ENCODE data around the gene SLC13A5.

Gene SLC13A5

DNA sequence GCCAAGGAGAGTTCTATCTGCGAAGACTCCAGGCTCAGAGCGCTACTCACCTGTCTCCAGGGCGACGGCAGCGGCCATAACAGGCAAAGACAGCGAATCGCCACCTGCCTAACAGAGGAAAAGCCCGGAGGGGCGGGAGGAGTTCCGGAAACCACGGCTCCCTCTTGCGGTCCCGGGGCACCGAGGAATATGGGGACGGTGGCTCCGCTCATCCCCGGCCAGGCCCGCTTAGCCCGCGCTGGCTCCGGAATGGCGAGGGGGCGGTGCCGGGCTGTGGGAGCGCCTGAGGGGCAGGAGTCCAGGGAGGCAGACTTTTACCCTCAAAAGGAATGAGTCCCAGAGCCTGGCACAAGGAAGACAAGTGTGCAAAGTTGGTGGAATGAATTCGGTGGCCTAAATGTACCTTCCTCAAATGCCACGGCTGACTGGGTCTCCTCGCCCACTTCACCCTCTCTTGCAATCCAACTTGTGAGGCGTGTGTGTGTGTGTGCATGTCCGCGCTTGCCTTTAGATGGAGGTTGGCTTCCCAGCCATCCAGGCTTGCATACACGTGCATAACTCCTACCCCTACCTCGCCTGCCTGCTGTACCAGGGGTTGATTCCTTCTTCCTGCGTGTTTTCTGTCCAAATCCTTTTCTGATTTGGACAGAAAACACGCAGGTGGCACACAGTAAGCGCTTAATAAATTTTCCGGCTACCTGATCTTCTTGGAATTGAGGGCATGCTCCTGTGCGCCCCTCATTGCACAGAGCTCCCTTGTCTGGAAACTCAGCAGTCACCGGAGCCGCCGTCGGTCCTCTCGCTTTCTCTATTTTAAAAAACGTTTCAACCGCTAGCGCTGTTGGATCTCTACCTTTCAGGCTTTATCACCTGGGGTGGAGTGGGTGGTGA, 58.1 kb downstream of the SLC13A5 start:
- no peak overlapping the region for H3K4me3 ChIP-seq (ENCODE audit: control insufficient read depth, low read depth, low read length)
- no peak for DNase-seq (ENCODE audit: low read depth)
- TF ChIP-seq, protein P1, sequence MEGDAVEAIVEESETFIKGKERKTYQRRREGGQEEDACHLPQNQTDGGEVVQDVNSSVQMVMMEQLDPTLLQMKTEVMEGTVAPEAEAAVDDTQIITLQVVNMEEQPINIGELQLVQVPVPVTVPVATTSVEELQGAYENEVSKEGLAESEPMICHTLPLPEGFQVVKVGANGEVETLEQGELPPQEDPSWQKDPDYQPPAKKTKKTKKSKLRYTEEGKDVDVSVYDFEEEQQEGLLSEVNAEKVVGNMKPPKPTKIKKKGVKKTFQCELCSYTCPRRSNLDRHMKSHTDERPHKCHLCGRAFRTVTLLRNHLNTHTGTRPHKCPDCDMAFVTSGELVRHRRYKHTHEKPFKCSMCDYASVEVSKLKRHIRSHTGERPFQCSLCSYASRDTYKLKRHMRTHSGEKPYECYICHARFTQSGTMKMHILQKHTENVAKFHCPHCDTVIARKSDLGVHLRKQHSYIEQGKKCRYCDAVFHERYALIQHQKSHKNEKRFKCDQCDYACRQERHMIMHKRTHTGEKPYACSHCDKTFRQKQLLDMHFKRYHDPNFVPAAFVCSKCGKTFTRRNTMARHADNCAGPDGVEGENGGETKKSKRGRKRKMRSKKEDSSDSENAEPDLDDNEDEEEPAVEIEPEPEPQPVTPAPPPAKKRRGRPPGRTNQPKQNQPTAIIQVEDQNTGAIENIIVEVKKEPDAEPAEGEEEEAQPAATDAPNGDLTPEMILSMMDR (IDR thresholded peaks at IDR 0.05; ENCODE audit: control insufficient read depth, insufficient read depth, low read depth, low read length, missing control alignments): no peak

DNA sequence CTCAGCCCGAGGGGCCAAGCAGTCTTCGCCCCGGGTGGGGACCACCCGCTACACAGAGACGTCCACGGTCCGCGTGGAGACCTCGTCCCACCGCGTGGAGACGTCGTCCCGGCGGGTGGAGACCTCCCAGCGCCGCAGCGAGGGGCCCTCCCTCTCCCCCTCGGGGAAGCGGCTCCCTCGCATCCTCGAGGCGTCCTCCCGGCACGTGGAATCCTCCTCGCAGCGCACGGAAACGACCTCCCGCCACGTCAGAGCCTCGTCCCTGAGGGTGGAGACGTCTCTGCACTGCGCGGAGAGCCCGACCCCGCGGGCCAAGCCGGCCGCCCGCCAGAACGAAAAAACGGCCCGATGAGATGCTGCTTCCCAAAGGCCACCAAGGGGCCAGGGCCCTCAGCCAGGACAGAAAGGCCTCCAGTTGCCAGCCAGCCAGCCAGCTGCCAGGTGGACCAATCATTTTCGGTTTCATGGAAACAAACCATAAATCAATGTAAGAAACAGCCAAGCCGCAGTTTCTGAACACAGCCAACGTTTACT, 61.2 kb downstream of the SLC13A5 start:
- H3K4me3 ChIP-seq (ENCODE audit: control insufficient read depth, low read depth, low read length): peak overlapping the region; percentile 89
- DNase-seq (ENCODE audit: low read depth): no peak
- TF ChIP-seq, protein P1 (IDR thresholded peaks at IDR 0.05; ENCODE audit: control insufficient read depth, insufficient read depth, low read depth, low read length, missing control alignments): no peak

DNA sequence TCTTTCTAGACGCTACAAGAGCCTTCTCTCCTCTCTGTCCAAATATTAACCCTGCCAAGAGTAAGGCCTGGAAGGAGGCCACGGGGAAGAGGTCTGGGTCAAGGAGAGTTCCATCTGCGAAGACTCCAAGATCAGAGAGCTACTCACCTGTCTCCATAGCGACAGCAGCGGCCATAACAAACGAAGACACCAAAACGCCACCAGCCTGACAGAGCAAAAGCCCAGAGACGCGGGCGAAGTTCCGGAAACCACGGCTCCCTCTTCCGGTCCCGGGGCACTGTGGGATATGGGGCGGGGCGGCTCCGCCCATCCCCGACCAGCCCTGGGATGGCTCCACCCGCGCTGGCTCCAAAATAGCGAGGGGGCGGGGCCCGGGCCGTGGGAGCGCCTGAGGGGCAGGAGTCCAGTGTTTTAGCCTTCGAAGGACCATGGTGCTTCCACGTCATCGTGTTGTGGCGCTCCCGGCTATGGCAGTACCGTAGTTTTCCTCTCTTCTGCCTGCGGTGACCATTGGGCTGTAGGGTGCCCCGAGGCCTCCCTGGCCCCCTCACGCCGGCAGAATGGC, 61.7 kb downstream of the SLC13A5 start, which contains the start of the genes C17orf100 and MED31:
Gene C17orf100, plus strand, starts transcription at position 409 of the 565 bp plus-strand sequence. Its CDS starts 152 bp downstream, at position 561.
Gene MED31, minus strand, starts transcription at position 252 of the 565 bp plus-strand sequence. Its CDS starts 77 bp downstream, at position 175.
- TF ChIP-seq, protein P1 (IDR thresholded peaks at IDR 0.05; ENCODE audit: control insufficient read depth, insufficient read depth, low read depth, low read length, missing control alignments): no peak
- peak; percentile 39 for DNase-seq (ENCODE audit: low read depth)
- peak within 1 kb of the TSS; percentile 89 for H3K4me3 ChIP-seq (ENCODE audit: control insufficient read depth, low read depth, low read length)

DNA sequence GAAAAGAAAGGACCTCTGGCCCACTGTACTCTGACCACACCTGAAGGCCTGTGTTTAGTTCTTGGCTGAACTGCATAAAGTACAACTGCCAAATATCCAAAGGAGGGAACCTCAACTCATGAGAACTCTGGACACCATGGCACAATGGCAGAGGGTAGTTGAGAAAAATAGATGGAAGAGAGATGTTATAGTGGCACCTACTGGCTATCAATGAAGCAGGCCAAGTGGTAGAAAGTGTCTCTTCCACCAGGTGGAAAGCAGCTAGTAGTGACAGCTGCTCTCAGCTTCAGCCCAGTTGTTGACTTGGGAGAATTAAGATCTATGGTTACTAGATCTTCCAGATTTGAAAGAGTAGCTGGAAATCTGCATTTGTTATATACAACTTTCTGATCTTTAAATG, 65.0 kb downstream of the SLC13A5 start:
- TF ChIP-seq, protein P1 (IDR thresholded peaks at IDR 0.05; ENCODE audit: control insufficient read depth, insufficient read depth, low read depth, low read length, missing control alignments): peak; percentile 22
- no peak overlapping the region for H3K4me3 ChIP-seq (ENCODE audit: control insufficient read depth, low read depth, low read length)
- DNase-seq (ENCODE audit: low read depth): no peak

DNA sequence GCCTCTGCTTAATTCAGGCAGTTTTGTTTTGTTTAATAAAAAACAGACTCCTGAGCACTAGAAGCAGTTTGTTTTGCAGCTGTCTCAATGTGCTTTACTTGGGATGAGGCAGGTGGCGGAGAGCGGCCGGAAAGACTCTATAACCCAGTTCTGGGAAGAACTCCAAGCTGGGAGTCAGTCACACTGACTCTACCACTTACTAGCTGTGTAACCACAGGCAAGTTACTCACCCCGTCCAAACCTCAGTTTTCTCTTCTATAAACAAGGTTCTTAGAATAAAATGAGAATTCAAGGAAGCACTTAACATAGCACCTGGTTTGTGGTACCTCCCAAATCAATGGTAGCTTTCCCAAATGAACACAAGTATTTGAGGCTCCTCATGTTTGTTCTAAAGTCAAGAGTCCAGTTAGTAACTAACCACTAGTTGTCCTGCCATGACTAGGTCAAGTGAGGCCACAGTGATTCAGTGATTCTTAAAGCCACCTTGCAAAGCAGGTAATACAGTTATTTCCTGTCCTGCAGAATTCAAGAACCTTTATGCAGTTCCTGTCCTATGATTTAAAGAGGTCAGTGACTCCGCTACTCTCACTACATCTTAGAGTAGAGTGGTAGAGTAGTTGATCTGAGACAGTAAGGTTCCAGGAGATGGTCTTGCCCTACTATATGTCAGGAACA, 69.6 kb downstream of the SLC13A5 start:
- no peak overlapping the region for H3K4me3 ChIP-seq (ENCODE audit: control insufficient read depth, low read depth, low read length)
- peak; percentile 63 for DNase-seq (ENCODE audit: low read depth)
- TF ChIP-seq, protein P1 (IDR thresholded peaks at IDR 0.05; ENCODE audit: control insufficient read depth, insufficient read depth, low read depth, low read length, missing control alignments): no peak

DNA sequence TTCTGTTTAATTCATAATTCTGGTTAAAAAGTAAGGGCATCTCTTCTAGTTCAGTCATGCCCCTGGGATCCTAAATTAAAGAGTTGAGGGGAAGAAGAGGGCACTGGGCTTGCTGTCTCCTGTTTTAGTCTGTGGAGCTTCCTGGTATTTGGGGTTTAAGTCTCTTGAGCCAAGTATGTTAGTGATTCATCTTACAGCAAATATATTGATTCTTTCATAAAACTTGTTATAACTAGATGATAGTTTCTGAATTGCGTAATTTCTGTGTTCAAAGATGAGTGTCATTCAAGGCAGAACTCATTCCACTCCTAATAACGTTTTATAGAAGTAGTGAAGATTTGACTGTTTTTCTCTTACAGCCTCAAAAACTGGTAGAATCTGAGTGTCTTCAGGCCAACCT, 70.6 kb downstream of the SLC13A5 start:
- no peak for DNase-seq (ENCODE audit: low read depth)
- TF ChIP-seq, protein P1 (IDR thresholded peaks at IDR 0.05; ENCODE audit: control insufficient read depth, insufficient read depth, low read depth, low read length, missing control alignments): no peak
- no peak overlapping the region for H3K4me3 ChIP-seq (ENCODE audit: control insufficient read depth, low read depth, low read length)
